DND-41 (cell line): ENCODE measurements around the gene SLC22A17.
A peak's percentile ranks its signal among the peaks of the same experiment; 100 is the strongest.

Experiments
- EZH2 ChIP-seq: IDR thresholded peaks from 3 replicates; pipeline ENCODE4 v1.6.1; 2012; ENCODE audit warnings: borderline replicate concordance, low read depth, mild to moderate bottlenecking, moderate library complexity, low read length, inconsistent platforms; ENCODE audit not compliant: severe bottlenecking
- TF ChIP-seq, protein P1 (sequence below): IDR thresholded peaks from 2 replicates; pipeline ENCODE4 v1.5.1; 2012; ENCODE audit warnings: borderline replicate concordance, low read length, moderate library complexity, mild to moderate bottlenecking; ENCODE audit not compliant: poor library complexity, severe bottlenecking; ENCODE audit errors: extremely low read depth

DNA sequence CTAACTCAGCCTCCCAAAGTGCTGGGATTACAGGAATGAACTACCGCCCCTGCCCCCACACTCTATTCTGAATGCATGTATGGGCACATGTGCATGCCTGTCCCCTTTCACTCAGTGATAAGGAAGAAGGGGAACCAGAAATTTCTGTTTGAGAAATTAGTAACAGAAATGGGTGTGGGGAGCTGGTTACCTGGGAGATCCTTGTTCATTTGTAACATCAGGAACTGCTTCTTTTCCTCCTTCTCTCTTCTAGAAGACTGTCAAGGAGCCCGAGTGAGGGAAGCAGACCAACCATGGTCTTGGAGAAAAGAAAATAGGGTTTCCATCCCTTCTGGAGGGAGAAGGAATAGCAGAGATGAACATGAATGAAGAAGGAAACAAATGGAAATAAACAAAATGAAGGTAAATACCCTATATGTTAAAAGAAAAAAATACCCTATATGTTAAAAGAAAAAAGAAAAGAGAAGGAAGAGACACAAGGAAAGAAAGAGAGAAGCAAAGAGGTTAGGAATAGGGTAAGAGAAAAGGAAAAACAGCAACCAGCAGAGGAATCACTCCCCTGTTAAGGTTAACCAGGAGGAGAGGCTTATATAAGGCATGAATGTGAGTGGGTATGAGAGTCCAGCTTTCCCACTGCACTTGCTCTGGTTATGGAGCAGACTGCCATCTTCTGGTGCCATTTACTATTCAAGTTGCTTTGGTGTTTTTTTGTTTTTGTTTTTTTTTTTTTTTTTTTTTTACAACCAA lies 53.3 kb downstream of the SLC22A17 start:
- TF ChIP-seq EZH2, result no peak
- TF ChIP-seq, protein P1, sequence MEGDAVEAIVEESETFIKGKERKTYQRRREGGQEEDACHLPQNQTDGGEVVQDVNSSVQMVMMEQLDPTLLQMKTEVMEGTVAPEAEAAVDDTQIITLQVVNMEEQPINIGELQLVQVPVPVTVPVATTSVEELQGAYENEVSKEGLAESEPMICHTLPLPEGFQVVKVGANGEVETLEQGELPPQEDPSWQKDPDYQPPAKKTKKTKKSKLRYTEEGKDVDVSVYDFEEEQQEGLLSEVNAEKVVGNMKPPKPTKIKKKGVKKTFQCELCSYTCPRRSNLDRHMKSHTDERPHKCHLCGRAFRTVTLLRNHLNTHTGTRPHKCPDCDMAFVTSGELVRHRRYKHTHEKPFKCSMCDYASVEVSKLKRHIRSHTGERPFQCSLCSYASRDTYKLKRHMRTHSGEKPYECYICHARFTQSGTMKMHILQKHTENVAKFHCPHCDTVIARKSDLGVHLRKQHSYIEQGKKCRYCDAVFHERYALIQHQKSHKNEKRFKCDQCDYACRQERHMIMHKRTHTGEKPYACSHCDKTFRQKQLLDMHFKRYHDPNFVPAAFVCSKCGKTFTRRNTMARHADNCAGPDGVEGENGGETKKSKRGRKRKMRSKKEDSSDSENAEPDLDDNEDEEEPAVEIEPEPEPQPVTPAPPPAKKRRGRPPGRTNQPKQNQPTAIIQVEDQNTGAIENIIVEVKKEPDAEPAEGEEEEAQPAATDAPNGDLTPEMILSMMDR, result peak; percentile 32
